ENCODE data around the gene RAB4A.

- TF ChIP-seq CTCF (IDR thresholded peaks at IDR 0.05) (no peak), POLR2A (IDR thresholded peaks at IDR 0.05) (no peak)
These were observed 26.8 kb upstream of the RAB4A start for GRCh38 chr1:229244091-229244490.

All from Peyer's patch (tissue), 4 donors.